H1 (cell line): ENCODE measurements around the gene VAMP2.
A peak's percentile ranks its signal among the peaks of the same experiment; 100 is the strongest.

Experiments used
- BACH1 ChIP-seq: IDR thresholded peaks from 2 replicates; pipeline ENCODE4 v1.6.1; 2012; ENCODE audit warnings: low read length, improper control_type of control experiment
- CTCF ChIP-seq, 3 experiments: IDR thresholded peaks; 1 replicate in 2 of 3; 2 replicates in 1 of 3; pipeline versions ENCODE4 v1.5.1 to v1.6.1; 2011; ENCODE audit warnings: low read length in 3 of 3, mild to moderate bottlenecking in 3 of 3, inconsistent platforms in 2 of 3, low read depth in 1 of 3, moderate library complexity in 1 of 3; ENCODE audit not compliant: insufficient read depth in 1 of 3; ENCODE audit errors: control extremely low read depth in 1 of 3
- EGR1 ChIP-seq: IDR thresholded peaks from 2 replicates; pipeline ENCODE4 v1.6.1; 2011; ENCODE audit warnings: low read depth, low read length, borderline replicate concordance
- EP300 ChIP-seq, 2 experiments: IDR thresholded peaks; 1 replicate in 1 of 2; 2 replicates in 1 of 2; pipeline ENCODE4 v1.6.1; 2011 to 2012; ENCODE audit warnings: low read depth in 2 of 2, low read length in 2 of 2, mild to moderate bottlenecking in 2 of 2, borderline replicate concordance in 1 of 2, inconsistent platforms in 1 of 2, moderate library complexity in 1 of 2
- EZH2 ChIP-seq: fragments of 200-600 bp; sonication (generic); IDR thresholded peaks from 2 replicates; pipeline ENCODE4 v1.7.1; 2012; ENCODE audit warnings: low read depth, mild to moderate bottlenecking, moderate library complexity, low read length, inconsistent platforms; ENCODE audit not compliant: severe bottlenecking
- MAX ChIP-seq: IDR thresholded peaks from 2 replicates; pipeline ENCODE4 v1.6.1; 2012; ENCODE audit warnings: inconsistent platforms
- POLR2A ChIP-seq, 2 experiments: IDR thresholded peaks; 1 replicate in 1 of 2; 2 replicates in 1 of 2; pipeline ENCODE4 v1.6.1; 2011; ENCODE audit warnings: low read depth in 2 of 2, low read length in 2 of 2, mild to moderate bottlenecking in 2 of 2; ENCODE audit errors: control extremely low read depth in 1 of 2
- POLR2AphosphoS5 ChIP-seq: IDR thresholded peaks from 2 replicates; pipeline ENCODE4 v1.6.1; 2011; ENCODE audit warnings: low read depth, low read length

GRCh38 chr17:8151120-8151640 lies 11.6 kb downstream of the VAMP2 start:
- TF ChIP-seq MAX, result peak; percentile 85
- no peak for TF ChIP-seq EP300 (IDR thresholded peaks at IDR 0.05; ENCODE audit: borderline replicate concordance in 1 of 2, low read depth in 2 of 2, low read length in 2 of 2)
- no peak for TF ChIP-seq EZH2
- TF ChIP-seq POLR2AphosphoS5, result 0 out of 2 replicates have a peak, but pooled peaks have one; percentile 29
- no peak for TF ChIP-seq POLR2A (IDR thresholded peaks at IDR 0.05; ENCODE audit: control extremely low read depth in 1 of 2, low read depth in 2 of 2, low read length in 2 of 2)
- no peak for TF ChIP-seq BACH1
- TF ChIP-seq CTCF (IDR thresholded peaks at IDR 0.05; ENCODE audit: control extremely low read depth in 1 of 3, insufficient read depth in 1 of 3, low read depth in 1 of 3, low read length in 3 of 3), result no peak
- no peak for TF ChIP-seq EGR1
